ENCODE results near the gene TUSC2.
A peak's percentile ranks its signal among the peaks of the same experiment; 100 is the strongest.

Gene TUSC2

DNA sequence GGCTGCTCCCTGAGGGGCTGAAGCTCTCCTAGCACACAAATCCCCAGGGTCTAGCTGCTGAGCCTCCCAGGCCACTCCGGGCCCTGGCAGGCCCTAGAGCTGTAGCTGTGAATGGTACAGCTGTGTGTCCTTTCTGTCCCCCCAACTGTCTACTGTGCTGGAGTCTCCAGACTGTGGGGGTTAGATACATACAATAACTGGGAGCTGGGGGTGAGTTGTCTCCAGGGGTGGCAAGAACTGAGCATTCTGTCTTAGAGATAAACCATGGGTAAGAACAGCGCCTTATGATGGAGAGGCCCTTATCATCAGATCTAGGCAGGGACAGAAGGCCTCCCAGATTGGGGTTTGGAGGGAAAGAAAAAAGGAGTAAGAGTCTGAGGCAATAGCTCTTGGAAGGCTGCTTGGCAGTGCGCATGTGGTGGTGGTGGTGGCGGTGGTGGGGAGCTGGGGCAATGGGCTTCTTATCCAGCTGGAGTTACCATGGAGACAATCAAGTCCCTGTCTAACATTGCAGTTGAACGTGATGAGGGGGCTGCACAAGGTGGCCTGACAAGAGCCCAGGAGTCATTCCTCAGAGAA lies 26.3 kb upstream of the TUSC2 start:
- no peak for DNase-seq

DNA sequence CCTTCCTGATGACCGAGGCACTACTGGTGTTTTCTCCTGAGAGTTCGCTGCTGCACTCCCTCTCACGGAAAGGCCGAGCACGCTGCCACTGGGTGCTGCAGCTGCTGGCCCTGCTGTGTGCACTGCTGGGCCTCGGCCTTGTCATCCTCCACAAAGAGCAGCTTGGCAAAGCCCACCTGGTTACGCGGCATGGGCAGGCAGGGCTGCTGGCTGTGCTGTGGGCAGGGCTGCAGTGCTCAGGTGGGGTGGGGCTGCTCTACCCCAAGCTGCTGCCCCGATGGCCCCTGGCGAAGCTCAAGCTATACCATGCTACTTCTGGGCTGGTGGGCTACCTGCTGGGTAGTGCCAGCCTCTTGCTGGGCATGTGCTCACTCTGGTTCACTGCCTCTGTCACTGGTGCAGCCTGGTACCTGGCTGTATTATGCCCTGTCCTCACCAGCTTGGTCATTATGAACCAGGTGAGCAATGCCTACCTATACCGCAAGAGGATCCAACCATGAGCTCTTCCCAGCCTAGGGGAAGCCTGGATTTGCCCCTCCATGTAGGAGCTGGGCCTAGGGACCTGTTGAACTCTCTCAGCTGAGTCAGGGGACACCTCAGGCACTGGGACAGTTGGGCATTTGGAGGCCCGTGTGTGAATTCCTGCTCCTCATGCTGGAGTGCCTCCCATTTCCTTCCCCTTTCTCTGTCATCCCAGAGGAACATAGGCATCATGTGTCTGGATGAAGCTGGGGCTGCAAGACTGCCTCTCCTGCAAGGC lies 25.4 kb upstream of the TUSC2 start:
- DNase-seq, result no peak

DNA sequence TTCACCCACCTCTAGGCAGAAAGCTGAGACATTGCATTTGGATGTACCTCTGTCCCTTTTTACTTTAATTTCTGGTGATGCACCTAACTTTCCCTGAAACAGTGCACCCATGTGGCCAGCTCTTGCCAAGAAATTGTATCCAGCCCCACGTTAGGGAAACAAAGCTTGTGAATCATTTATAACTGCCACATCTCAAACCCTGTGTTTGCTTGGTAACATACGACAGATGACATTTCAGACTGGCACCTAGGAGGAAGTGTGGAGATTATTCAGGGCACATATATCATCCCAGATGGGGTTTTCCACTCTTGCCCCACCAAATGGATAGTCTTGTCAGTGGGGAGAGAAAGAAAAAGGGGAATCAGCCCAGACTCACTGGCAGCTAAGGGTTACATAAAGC lies 24.8 kb upstream of the TUSC2 start:
- peak; percentile 59 to 65 for DNase-seq

DNA sequence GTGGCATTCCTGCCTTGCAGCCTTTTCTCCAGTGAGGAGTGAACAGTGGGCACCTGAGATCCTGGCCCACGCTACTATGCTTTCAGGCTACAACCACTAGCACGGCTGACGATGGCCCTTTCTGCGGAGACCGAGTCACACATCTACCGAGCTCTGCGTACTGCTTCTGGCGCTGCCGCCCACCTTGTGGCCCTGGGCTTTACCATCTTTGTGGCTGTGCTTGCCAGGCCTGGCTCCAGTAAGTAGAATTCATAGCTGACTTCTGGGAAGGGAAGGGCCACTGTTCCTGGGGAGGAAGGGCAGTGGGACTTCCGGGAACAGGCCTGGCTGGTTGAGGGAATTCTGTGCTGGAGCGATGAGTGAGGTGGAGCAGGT lies 23.3 kb upstream of the TUSC2 start:
- DNase-seq, result no peak

DNA sequence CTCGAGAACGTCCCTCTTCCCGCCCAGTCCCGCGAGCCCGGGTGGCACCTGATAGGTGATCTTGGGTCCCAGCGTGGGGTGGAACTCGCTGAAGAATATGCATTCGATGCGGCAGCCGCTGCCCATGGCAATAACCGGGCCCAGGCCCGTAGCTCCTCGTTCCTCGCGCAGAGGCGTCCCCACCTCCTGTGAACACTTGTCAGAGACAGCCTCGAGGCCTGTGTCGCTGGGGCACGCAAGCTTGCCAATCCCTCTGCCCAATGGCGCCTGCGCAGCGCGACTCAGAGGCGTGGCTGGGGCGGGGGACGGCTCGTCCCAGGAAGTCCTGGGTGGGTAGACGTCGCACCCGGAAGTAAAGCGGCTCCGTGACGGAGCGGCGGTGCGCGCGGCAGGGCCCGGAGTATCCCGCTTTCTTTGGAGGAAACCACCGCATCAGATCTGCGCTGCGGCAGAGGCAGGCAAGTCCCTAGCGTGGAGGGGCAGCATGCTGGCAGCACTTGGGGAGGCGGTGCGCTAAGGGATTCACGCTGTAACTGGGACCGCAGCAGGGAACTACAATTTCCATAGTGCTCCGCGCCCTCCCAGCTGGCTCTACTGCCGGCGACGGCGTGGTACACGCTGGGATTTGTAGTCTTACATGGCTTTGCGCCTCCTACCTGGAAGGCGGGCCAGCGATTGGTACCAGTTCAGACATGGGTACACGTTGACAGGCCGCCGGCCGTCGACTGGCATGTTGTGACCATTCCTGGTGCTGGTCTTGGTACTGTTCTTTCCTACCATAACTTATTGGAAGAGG lies 22.7 kb upstream of the TUSC2 start, which contains the start of the genes CYB561D2 and NPRL2:
Gene CYB561D2 (plus strand): TSS at position 336 of the 796 bp plus-strand sequence. CDS start 572 bp downstream, outside the sequence.
Gene NPRL2 (minus strand): TSS at position 249 of the 796 bp plus-strand sequence. CDS start 123 bp downstream, at position 126.
- peak; percentile 96 to 98 for DNase-seq

DNA sequence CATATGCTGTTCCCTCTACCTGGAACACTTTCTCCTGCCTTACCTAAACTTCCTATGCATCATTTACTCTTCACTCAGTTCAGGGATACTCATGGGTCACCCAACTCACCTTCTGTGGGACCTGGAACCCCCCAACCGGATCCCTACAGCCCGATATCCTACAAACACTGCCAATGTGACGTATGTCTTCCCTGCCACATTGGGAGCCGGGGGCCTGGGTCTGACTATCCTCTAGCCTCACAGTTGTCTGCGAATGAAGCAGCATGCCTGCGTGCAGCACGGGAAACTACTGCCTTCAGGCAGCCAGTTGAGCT lies 22.1 kb upstream of the TUSC2 start:
- no peak for DNase-seq

DNA sequence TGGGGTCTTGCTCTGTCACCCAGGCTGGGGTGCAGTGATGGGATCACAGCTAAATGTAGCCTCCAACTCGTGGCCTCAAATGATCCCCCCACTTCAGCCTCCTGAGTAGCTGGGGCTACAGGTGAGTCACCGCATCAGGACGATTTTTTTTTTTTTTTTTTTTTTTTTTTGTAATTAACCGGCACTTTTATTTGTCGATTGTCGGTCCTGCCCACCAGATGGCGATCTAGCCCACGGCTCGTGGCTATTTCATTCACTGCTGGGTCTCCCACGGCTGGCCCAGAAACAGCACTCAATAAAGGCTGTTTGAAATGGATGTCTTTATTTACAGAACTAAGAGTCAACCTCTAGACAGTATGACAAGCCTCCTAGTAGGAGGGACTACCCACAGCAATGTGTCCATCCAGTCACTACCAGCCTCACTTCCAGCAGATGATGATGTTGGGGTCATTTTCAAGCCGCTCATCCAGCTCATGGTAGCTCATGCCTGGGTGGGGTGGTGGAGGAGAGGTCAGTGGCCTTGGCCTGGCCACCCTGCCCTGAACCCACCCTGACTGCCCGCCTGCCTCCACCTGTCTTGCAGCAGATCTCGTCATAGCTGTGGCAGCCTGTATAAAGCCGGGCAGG lies 19.3 kb upstream of the TUSC2 start:
- peak; percentile 70 to 86 for DNase-seq

DNA sequence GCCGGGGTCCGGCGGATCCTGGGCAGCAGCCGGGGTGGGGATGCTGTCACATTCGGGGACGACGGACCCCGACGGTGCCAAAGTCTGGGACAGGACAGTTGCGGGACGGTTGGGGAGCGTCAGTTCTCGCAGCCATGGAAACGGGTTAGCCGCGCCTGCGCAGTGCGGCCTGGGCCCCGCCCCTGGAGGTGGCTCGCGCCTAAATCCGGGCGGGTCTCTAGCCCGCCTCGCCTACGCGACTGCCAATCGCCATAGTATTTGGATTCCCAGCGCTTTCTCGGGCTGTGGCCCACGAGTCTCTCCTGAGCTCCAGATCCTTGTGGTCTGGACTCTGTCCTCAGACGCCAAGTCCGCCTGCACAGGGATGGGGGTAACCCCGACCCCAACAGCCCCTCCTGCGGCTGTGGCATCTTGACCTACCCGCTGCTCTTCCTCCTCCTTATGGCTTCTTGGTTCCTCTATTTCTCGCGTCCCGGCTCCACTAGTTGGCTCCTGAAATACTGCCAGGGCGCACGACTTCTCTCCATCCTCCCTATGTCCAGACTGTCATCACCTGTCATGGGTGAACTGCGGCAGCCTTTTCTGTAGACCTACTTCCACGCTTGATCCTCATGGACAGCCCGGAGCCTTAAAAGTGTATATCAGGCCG lies 17.7 kb upstream of the TUSC2 start, which contains the start of gene ZMYND10:
Gene ZMYND10 (minus strand): TSS at position 147 of the 649 bp plus-strand sequence. CDS start 153 bp downstream, outside the sequence.
- DNase-seq, result no peak

DNA sequence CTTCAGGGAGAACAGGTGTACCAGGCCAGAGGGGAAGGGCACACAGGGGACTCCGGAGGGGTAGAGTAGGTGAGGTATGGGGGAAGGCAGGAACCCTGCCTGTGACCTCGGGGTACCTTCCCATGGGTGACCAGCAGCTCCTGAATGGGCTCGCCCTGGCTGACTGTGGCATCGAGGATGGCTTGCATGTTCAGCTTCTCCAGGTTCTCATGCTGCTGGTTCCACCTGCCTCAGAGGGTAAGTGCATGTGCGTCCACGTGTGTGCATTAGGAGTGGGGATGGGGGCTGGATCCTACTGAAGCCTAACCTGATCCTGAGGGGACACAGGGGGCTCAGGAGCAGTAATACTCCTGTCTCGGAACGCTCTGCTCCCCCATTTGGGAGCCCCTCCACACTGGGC lies 17.0 kb upstream of the TUSC2 start:
- no peak for DNase-seq

DNA sequence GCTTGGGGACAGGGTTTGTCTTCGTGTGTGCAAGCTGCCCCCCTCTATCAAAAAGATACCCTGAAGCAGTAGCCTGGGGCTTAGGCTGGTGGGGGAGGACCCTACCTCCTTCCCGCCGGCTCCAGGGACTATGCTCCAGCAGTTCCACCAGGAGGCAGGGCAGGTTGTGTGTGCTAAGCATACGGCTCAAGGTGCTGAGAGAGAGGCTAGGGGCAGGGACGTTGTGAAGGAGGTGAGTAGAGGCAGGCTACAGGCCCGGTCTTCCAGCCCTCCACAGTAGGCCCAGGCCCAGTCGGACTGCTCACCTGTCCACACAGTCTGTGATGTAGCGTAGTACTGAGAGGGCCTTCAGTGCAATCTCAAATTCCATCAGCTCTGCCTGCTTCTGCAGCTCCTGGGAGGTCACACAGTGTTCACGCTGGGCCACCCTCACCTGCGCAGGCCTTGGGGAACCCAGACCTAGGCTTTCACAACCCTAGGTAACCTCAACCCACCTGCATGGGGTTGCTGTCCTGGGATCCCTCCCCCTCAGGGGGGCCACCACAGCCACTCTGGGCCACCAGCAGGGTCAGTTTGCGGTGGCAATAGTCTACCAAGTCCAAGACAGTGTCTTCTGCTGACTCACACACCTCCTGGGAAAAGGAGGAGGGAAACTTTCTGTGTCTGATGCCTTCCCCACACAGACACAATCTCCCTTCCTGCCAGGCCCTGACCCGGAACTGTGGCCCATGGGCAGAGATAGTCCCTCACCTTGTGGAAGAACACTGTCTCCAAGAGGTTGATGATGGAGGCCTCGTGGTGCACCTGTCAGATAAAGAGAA lies 15.0 kb upstream of the TUSC2 start:
- no peak for DNase-seq

DNA sequence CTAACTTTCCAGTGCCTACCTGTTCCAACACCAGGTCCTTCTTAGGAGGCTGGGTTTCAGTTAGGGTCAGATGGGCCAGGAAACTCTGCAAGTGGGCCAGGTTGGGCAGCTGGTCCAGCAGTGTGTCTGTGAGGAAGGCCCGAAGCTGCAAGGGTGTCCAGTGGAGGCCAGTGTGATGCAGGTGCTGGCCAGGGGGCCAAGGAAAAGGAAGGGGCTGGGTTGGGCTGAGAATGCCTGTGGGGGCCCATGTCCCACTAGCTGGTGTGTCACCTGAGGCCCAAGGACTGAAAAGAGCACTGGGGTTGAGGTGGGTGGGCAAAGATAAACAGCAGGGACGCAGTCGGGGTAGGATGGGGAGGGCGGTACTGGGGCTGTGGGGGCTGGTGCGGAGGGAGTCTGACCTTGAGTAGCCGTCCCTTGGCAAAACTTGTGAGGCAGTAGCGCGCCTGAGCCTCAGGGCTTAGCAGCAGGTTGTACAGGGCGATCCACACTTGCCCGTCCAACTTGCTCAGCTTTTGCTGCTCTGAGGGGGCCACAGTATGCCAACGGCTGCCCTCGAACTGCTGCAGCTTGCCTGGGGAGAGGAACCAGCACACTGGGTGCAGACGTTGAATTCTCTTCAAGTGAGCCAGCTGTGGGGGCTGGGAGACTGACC lies 14.1 kb upstream of the TUSC2 start:
- DNase-seq, result no peak

DNA sequence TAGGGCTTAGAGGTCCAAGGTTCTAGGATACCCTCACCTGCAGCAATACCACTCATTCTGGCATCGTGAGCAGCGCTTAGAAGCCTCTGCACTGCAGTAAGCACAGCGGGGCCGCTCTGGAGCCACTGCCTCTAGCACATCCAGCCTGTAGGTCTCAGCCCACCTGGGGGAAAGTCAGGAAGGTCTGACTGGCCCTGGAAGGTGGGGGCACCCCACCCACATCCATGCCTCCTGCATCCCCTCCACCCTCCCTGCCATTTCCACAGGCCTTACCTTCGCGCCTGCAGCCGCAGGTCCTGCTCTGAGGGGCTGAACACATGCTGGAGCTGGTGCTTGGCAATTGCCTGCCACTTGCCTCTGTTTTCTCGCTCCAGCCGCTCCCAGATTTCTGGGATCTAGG lies 13.5 kb upstream of the TUSC2 start:
- no peak for DNase-seq

DNA sequence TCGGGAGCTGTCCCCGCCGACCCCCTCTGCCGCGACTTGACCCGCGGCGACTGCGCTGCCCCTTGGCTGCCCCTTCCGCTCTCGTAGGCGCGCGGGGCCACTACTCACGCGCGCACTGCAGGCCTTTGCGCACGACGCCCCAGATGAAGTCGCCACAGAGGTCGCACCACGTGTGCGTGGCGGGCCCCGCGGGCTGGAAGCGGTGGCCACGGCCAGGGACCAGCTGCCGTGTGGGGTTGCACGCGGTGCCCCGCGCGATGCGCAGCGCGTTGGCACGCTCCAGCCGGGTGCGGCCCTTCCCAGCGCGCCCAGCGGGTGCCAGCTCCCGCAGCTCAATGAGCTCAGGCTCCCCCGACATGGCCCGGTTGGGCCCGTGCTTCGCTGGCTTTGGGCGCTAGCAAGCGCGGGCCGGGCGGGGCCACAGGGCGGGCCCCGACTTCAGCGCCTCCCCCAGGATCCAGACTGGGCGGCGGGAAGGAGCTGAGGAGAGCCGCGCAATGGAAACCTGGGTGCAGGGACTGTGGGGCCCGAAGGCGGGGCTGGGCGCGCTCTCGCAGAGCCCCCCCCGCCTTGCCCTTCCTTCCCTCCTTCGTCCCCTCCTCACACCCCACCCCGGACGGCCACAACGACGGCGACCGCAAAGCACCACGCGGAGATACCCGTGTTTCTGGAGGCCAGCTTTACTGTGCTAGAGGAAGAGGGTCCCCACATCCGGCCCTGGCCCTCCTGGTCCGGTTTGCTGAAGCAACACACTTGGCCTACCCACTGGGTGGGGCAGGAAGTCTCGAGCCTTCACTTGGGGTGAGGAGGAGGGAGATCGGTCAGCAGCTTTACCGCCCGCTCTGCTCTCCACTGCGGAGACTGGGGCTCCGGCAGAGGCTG lies 12.7 kb upstream of the TUSC2 start, which contains the start of gene RASSF1:
Gene RASSF1 (minus strand): TSS at position 389 of the 882 bp plus-strand sequence. CDS start 31 bp downstream, at position 358.
- peak; percentile 100 for DNase-seq

DNA sequence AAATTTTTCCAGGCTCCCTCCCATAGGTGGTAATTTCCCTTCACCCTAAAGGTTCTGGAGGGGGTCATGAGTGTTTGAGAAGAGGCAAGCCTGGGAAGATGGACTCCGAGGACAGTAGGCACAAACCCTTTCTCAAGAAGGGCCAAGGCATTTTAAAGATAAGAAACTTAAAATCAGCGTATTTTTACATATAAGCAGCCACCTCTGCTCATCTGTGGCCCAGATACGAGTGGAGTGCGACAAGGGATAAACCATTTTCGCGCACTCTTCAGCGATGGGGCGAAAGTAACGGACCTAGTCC lies 12.1 kb upstream of the TUSC2 start:
- no peak for DNase-seq

DNA sequence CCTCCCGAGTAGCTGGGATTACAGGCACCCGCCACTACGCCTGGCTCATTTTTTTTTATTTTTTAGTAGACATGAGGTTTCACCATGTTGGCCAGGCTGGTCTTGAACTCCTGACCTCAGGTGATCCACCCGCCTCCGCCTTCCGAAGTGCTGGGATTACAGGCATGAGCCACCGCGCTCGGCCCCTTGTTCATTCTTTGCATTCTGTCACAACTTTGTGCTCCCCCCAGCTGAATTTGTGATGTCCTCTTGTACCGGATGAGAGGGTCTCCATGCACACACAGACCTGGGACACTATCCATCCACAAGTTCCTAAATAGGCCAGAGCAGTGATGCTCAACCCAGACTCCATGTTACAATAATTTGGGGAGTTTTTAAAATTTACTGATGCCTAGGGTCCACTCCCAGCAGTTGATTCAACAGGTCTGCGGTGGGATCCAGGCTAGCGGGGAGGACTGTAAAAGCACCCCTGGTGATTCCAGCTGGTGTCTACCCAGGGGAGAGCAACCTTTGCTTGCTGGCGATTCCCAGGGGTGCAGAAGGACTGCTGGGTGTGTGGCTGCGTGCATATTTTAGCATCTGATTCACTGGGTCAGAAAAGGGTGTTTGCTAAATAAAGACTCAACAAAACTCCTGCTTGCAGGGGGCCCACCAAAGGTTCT lies 11.6 kb upstream of the TUSC2 start:
- DNase-seq, result no peak

DNA sequence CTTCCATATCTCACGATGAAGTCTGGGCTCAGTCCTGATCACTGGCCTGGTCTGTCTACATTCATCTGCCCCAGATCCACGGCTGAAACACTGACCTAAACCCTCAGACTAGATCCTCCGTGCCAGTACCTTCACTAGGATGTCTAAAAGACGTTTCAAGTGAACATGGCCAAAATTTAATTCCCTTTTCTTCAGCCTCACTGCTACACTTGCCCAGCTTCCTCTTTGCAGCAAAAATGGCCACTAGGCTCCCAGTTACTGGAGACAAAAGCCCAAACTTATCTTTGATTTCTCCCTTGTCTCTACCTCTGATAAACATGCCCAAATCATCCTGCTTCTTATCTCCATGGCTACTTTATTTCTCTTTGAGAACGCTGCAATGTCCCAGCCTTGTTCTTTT lies 10.9 kb upstream of the TUSC2 start:
- peak; percentile 51 to 59 for DNase-seq

DNA sequence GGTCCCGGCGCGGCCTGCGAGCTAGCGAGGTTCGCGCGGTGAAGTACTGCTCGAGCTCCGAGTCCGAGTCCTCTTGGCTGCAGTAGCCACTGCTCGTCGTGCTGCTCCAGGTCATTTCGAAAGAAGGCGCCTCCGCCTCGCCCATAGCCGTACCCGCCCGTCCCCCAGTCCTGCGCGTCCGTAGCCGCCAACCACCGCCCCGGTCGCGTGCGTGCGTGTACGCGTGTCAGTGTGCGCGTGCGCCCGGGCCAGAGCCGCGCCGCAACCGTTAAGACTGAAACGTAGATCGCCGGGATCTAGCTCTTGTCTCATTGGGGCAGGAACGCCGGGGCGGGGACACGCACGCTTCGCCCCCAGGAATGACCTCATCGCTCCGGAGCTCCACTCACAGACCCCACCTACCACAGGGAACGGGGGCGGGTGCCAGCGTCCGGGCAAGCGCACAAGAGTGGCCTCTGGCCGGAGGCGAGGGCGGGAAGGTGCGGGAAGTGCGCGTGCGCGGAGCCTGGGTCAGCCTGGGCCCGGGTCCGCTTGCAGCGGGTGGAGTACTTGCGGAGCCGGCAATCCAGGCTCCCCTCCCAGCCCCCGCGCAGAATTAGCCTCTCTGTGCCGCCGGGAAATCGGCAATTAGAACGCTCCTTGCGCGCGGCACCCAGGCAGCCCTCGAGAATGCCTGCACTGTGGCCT lies 9.3 kb upstream of the TUSC2 start:
- peak; percentile 100 for DNase-seq

DNA sequence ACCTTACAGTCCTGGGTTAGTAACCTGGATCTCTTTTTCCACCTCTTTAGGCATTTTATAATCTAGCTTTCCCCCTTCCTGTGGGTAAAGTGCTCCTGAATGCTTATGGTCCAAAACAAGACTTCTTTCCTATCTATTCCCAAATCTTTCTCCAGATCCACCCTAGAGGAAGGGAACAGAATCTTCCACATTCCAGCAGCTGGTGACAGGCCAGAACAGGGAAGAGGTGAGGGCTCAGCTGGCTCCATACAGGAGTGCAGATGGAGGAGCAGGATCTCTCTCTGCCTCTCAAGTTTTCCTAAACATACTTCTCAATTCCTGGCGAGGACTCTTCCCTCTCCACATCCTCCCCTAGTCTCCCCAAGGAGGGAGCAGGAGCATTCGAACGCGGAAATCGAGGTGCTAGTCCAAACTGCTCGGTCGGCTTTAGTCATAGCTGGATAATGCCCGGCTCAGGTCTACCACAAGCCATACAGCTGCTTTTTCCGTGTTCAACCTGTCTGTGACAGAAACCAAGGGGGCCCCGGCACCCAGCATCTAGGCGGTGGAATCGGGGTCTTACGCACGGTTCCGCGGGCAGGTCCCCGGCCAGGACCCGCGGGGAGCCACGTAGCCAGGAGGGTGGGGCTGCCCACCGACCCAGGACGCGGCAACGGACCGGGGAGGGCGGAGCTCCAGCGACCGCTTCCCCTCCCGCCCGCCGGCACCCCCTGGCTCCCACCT lies 8.6 kb upstream of the TUSC2 start:
- no peak for DNase-seq
